Adrenal gland (tissue), 12 donors: ENCODE results near the gene ACER2. TPM values are rescaled to one million over a fixed set of nuclear protein-coding genes. Genes with fewer than 3 reads are reported as not detected.

ENCODE experiments used
- DNase-seq, 7 donors: peaks; one replicate each; pipeline ENCODE4 v3.0.0-alpha.2; 2019 to 2020
- H3K27ac ChIP-seq, 5 donors: fragments of 200-600 bp; sonication (generic) in 4 of 5; 1 replicate in 3 of 5; 2 replicates in 2 of 5; pipeline versions ENCODE4 v1.5.1 to v1.8.0; 2016 to 2020; ENCODE audit warnings: mild to moderate bottlenecking in 1 of 5
- H3K27me3 ChIP-seq: fragments of 200-600 bp; 2 replicates; pipeline ENCODE4 v1.8.0; 2021
- H3K36me3 ChIP-seq, 2 donors: fragments of 200-600 bp; replicated peaks in 1 of 2; 1 replicate in 1 of 2; 2 replicates in 1 of 2; pipeline versions ENCODE4 v1.5.1 to v1.8.0; 2018 to 2022
- H3K4me1 ChIP-seq, 2 donors: fragments of 200-600 bp; replicated peaks in 1 of 2; 1 replicate in 1 of 2; 2 replicates in 1 of 2; pipeline versions ENCODE4 v1.5.1 to v1.8.0; 2018 to 2021
- H3K4me3 ChIP-seq, 4 donors: fragments of 200-600 bp; sonication (generic) in 3 of 4; one replicate each; pipeline ENCODE4 v1.5.1; 2016 to 2018
- H3K9me3 ChIP-seq, 3 donors: fragments of 200-600 bp; sonication (generic) in 1 of 3; replicated peaks in 1 of 3; 1 replicate in 2 of 3; 2 replicates in 1 of 3; pipeline versions ENCODE4 v1.5.1 to v1.8.0; 2016 to 2021
- POLR2A ChIP-seq, 2 donors: fragments of 450-650 bp; IDR thresholded peaks; one replicate each; pipeline ENCODE4 v1.6.1; 2017; ENCODE audit warnings: antibody characterized with exemption in 2 of 2, mild to moderate bottlenecking in 2 of 2, moderate library complexity in 1 of 2
- WGBS, 4 donors: extraction: QIAGEN DNeasy Blood & Tissue Kit in 2 of 4; methylation state at CpG; one replicate each; pipeline versions ENCODE4 v1.1.5 to v1.1.7; 2013 to 2017; 5-methylcytosine and 5-hydroxymethylcytosine counted together
- intact Hi-C, 2 donors: fragments of 100-400 bp; cut with DNase I; formaldehyde crosslinking; loops; one replicate each; pipeline versions ENCODE4 v1.14.1 to v1.15.0; 2022 to 2023
- polyA plus RNA-seq, 3 donors: library from polyadenylated mRNA; stranded (reverse); fragments of 200-250 nt in 2 of 3; fragments of 350-450 nt in 1 of 3; fragmentation: Illumina TruSeq in 1 of 3; extraction: RNeasy Lipid Tissue Mini Kit (QIAGEN cat#74804) in 1 of 3; gene quantifications; one replicate each; pipeline ENCODE4 v1.2.3, GENCODE V29; 2013 to 2014
- total RNA-seq, 9 donors: library from RNA; depleted of rRNA in 4 of 9; stranded (reverse); fragments of >200 nt in 4 of 9; fragments of 120-200 nt in 1 of 9; fragmentation: NEBNext Ultra II Directional in 1 of 9; extraction: Animal tissue kit (Norgen Biotek cat#: 25700) in 1 of 9; gene quantifications; one replicate each; pipeline versions ENCODE4 v1.1.0 to v1.2.4, GENCODE V29; 2013 to 2023
- TF ChIP-seq, protein P1 (sequence below), 6 experiments: fragments of 450-650 bp in 4 of 6; fragments of 200-600 bp in 2 of 6; sonication (generic) in 1 of 6; IDR thresholded peaks; 1 replicate in 5 of 6; 2 replicates in 1 of 6; pipeline versions ENCODE4 v1.5.1 to v1.8.0; 2016 to 2021; ENCODE audit warnings: antibody characterized with exemption in 6 of 6, mild to moderate bottlenecking in 2 of 6, moderate library complexity in 1 of 6
- donor health status: healthy with polysubstance abuse.
- donor health status: Bipolar disorder and iron deficiency.
- donor health status: DM: yes; HTN: yes; CAD: no.
- donor health status: DM: no; HTN: no; CAD: no.
- donor health status: DM: no; HTN: no; CAD: no.
- donor health status: DM: yes; HTN: yes; CAD: no.

The ACER2 gene
- total and polyA plus RNA-seq, 12 donors = 0.24 to 10.0 (median 5.3) TPM

GRCh38 chr9:19461135-19461534 is 52.3 kb downstream of the ACER2 start:
- no peaks in the 10 kb centered on the region for H3K36me3 ChIP-seq
- H3K27me3 ChIP-seq = no peaks in the 10 kb centered on the region
- peaks cover 5 to 16% of the 10 kb centered on the region in 2 donors for H3K4me1 ChIP-seq
- H3K9me3 ChIP-seq = no peaks in the 10 kb centered on the region
- H3K4me3 ChIP-seq = no peak overlapping the region
- WGBS, 4 donors = 91 to 95% (median 92%) methylated on average over 26 of the region's 26 CpGs
- no peak for DNase-seq
- no peak for TF ChIP-seq POLR2A (IDR thresholded peaks at IDR 0.05)
- TF ChIP-seq, protein P1, sequence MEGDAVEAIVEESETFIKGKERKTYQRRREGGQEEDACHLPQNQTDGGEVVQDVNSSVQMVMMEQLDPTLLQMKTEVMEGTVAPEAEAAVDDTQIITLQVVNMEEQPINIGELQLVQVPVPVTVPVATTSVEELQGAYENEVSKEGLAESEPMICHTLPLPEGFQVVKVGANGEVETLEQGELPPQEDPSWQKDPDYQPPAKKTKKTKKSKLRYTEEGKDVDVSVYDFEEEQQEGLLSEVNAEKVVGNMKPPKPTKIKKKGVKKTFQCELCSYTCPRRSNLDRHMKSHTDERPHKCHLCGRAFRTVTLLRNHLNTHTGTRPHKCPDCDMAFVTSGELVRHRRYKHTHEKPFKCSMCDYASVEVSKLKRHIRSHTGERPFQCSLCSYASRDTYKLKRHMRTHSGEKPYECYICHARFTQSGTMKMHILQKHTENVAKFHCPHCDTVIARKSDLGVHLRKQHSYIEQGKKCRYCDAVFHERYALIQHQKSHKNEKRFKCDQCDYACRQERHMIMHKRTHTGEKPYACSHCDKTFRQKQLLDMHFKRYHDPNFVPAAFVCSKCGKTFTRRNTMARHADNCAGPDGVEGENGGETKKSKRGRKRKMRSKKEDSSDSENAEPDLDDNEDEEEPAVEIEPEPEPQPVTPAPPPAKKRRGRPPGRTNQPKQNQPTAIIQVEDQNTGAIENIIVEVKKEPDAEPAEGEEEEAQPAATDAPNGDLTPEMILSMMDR (IDR thresholded peaks at IDR 0.05) = no peak
- intact Hi-C loops = no loop called here
- no peak overlapping the region for H3K27ac ChIP-seq

GRCh38 chr9:19464061-19464763 is 55.4 kb downstream of the ACER2 start:
- Histone ChIP-seq H3K9me3 (no peaks in the 10 kb centered on the region), H3K27me3 (no peaks in the 10 kb centered on the region), H3K36me3 (no peaks in the 10 kb centered on the region), H3K27ac (no peak overlapping the region), H3K4me1 (peaks cover 0 to 5% of the 10 kb centered on the region in 2 donors), H3K4me3 (peak overlapping the region in 1 of 4 donors; percentile 58)
- TF ChIP-seq, protein P1 (IDR thresholded peaks at IDR 0.05) = no peak
- no peak for TF ChIP-seq POLR2A (IDR thresholded peaks at IDR 0.05)
- intact Hi-C loops = no loop called here
- WGBS, 4 donors = 62 to 88% (median 74%) methylated on average over 16 to 23 of the region's 23 CpGs
- no peak for DNase-seq

DNA sequence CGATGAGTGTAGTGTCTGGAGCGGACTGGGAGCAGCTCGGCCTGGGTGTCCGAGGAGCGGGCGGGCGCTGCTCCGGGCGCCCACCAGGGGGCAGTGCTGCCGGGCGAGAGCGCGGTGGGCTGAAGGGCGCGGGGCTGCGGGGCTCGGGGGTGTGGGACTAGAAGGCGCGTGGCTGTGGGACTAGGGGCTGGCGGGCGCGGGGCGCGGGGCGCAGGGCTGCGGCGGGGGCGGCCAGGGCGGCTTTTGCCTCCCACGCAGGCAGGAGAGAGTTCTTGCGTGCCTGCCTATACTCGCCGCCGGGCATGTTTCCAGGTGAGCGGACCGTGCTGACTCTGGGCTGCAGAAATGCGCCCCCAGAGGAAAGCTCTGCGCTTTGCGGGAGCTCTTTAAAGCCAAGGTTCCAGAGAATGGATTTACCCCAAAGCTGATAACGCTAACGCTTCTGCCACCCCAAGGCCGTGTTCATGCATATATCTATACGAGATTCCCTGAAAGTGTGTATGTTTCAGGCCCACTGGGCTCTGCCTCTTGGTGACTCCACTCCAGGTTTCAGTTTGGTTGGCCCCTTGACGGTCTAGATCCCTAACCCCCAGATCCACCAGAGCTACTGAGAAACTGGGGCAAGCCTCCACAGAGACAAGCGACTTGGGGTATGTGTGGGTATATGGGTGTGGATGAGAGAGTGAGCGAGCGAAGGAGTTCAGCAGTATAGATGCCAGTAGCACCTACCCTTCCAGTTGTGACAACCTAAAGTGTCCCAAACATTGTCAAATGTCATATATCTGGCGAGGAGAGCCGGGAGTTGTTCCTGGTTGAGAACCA is 56.2 kb downstream of the ACER2 start:
- WGBS, 4 donors = 14 to 78% (median 22%) methylated on average over 7 to 49 of the region's 49 CpGs
- no peaks in the 10 kb centered on the region for H3K9me3 ChIP-seq
- intact Hi-C loops = no loop called here
- peak; percentile 64 to 87 (median 85) for DNase-seq
- H3K4me1 ChIP-seq = peaks cover 0 to 5% of the 10 kb centered on the region in 2 donors
- no peak overlapping the region for H3K27ac ChIP-seq
- H3K36me3 ChIP-seq = no peaks in the 10 kb centered on the region
- TF ChIP-seq, protein P1 (IDR thresholded peaks at IDR 0.05) = peak; percentile 43 to 85 (median 62)
- no peak for TF ChIP-seq POLR2A (IDR thresholded peaks at IDR 0.05)
- H3K27me3 ChIP-seq = no peaks in the 10 kb centered on the region
- peak overlapping the region in 2 of 4 donors; percentile 3 to 58 for H3K4me3 ChIP-seq

- WGBS, 4 donors = 80 to 92% (median 90%) methylated on average over 9 to 13 of the region's 13 CpGs
- H3K4me3 ChIP-seq = no peak overlapping the region
- H3K9me3 ChIP-seq = no peaks in the 10 kb centered on the region
- H3K27ac ChIP-seq = no peak overlapping the region
- intact Hi-C loops = no loop called here
- no peak for TF ChIP-seq POLR2A (IDR thresholded peaks at IDR 0.05)
- TF ChIP-seq, protein P1 (IDR thresholded peaks at IDR 0.05) = no peak
- H3K4me1 ChIP-seq = peaks cover 0 to 5% of the 10 kb centered on the region in 2 donors
- no peaks in the 10 kb centered on the region for H3K36me3 ChIP-seq
- no peak for DNase-seq
- no peaks in the 10 kb centered on the region for H3K27me3 ChIP-seq
These were observed 56.9 kb downstream of the ACER2 start for GRCh38 chr9:19465586-19466279.
